Fibroblast of lung (primary cell): ENCODE results near the gene PPIF. TPM values are rescaled to one million over a fixed set of nuclear protein-coding genes. Genes with fewer than 3 reads are reported as not detected.
A peak's percentile ranks its signal among the peaks of the same experiment; 100 is the strongest.

ENCODE experiments used
- DNase-seq, 2 donors: peaks; one replicate each; pipeline versions ENCODE4 v3.0.0 to v3.0.0-alpha.2; 2010; ENCODE audit warnings: low read depth in 2 of 2
- H2AFZ ChIP-seq: 2 replicates; pipeline ENCODE4 v1.5.1; 2012; ENCODE audit warnings: low read length, control low read depth, inconsistent platforms
- H3K27ac ChIP-seq: 2 replicates; pipeline ENCODE4 v1.5.1; 2011; ENCODE audit warnings: low read length, control low read depth; ENCODE audit not compliant: insufficient read depth
- H3K27me3 ChIP-seq: 2 replicates; pipeline ENCODE4 v1.5.1; 2011; ENCODE audit warnings: mild to moderate bottlenecking, low read length; ENCODE audit not compliant: control insufficient read depth, insufficient read depth
- H3K36me3 ChIP-seq: 2 replicates; pipeline ENCODE4 v1.5.1; 2011; ENCODE audit warnings: low read length; ENCODE audit not compliant: control insufficient read depth, insufficient read depth
- H3K4me1 ChIP-seq: 2 replicates; pipeline ENCODE4 v1.5.1; 2011; ENCODE audit warnings: low read length; ENCODE audit not compliant: control insufficient read depth, insufficient read depth; ENCODE audit errors: extremely low read depth
- H3K4me2 ChIP-seq: 2 replicates; pipeline ENCODE4 v1.5.1; 2011; ENCODE audit warnings: low read length, control low read depth; ENCODE audit not compliant: insufficient read depth; ENCODE audit errors: extremely low read depth
- H3K4me3 ChIP-seq, 4 experiments: fragments of 200-600 bp in 1 of 4; sonication (generic) in 1 of 4; replicated peaks in 1 of 4; 2 replicates each; pipeline ENCODE4 v1.5.1; 2011 to 2016; ENCODE audit warnings: low read length in 4 of 4, low read depth in 3 of 4, mild to moderate bottlenecking in 3 of 4, control low read depth in 2 of 4, inconsistent platforms in 1 of 4, mixed read lengths in 1 of 4; ENCODE audit not compliant: insufficient read depth in 1 of 4; ENCODE audit errors: control extremely low read depth in 1 of 4
- H3K79me2 ChIP-seq: 2 replicates; pipeline ENCODE4 v1.5.1; 2012; ENCODE audit warnings: mild to moderate bottlenecking, low read length, inconsistent platforms; ENCODE audit not compliant: control insufficient read depth, insufficient read depth
- H3K9ac ChIP-seq: 2 replicates; pipeline ENCODE4 v1.5.1; 2011; ENCODE audit warnings: mild to moderate bottlenecking, low read length, control low read depth; ENCODE audit not compliant: insufficient read depth
- H3K9me3 ChIP-seq: 2 replicates; pipeline ENCODE4 v1.5.1; 2012; ENCODE audit warnings: low read depth, low read length; ENCODE audit not compliant: control insufficient read depth, insufficient read depth
- H4K20me1 ChIP-seq: 2 replicates; pipeline ENCODE4 v1.5.1; 2011; ENCODE audit warnings: low read length; ENCODE audit not compliant: control insufficient read depth, insufficient read depth; ENCODE audit errors: extremely low read depth
- CTCF ChIP-seq, 2 donors: IDR thresholded peaks in 1 of 2; conservative IDR thresholded peaks in 1 of 2; 1 replicate in 1 of 2; 2 replicates in 1 of 2; pipeline ENCODE4 v1.5.1; 2011 to 2012; ENCODE audit warnings: low read length in 2 of 2, control low read depth in 1 of 2, inconsistent platforms in 1 of 2, low read depth in 1 of 2, mild to moderate bottlenecking in 1 of 2
- EZH2 ChIP-seq: IDR thresholded peaks from 2 replicates; pipeline ENCODE4 v1.5.1; 2012; ENCODE audit warnings: low read length, control low read depth, mild to moderate bottlenecking; ENCODE audit errors: missing control alignments
- polyA plus RNA-seq, 2 donors: library from polyadenylated mRNA; depleted of rRNA in 1 of 2; stranded (reverse) in 1 of 2; unstranded in 1 of 2; fragments of >200 nt; gene quantifications; 2 replicates each; pipeline ENCODE4 v1.2.1, GENCODE V29; 2011 to 2012; ENCODE audit warnings: missing spikeins in 1 of 2
- total RNA-seq: library from RNA; depleted of rRNA; stranded (reverse); fragments of >200 nt; gene quantifications from 2 replicates; pipeline ENCODE4 v1.2.1, GENCODE V29; 2014

PPIF gene
- total and polyA plus RNA-seq, 2 donors (not counting 1 experiment from before 2014, with no cell fraction given), result 18.7 to 63.0 TPM

GRCh38 chr10:79393924-79394610 lies 46.8 kb downstream of the PPIF start:
- H4K20me1 ChIP-seq, result no peaks in the 10 kb centered on the region
- peaks cover 7% of the 10 kb centered on the region for H3K36me3 ChIP-seq
- no peak for TF ChIP-seq EZH2
- DNase-seq, result no peak
- H3K27me3 ChIP-seq, result no peaks in the 10 kb centered on the region
- H3K27ac ChIP-seq, result no peak overlapping the region
- peaks cover 24% of the 10 kb centered on the region for H3K4me1 ChIP-seq
- H3K79me2 ChIP-seq, result peaks cover 3% of the 10 kb centered on the region
- H3K9me3 ChIP-seq, result no peaks in the 10 kb centered on the region
- H3K4me2 ChIP-seq, result no peak overlapping the region
- no peak overlapping the region for H2AFZ ChIP-seq
- no peak overlapping the region for H3K9ac ChIP-seq
- no peak overlapping the region for H3K4me3 ChIP-seq

DNA sequence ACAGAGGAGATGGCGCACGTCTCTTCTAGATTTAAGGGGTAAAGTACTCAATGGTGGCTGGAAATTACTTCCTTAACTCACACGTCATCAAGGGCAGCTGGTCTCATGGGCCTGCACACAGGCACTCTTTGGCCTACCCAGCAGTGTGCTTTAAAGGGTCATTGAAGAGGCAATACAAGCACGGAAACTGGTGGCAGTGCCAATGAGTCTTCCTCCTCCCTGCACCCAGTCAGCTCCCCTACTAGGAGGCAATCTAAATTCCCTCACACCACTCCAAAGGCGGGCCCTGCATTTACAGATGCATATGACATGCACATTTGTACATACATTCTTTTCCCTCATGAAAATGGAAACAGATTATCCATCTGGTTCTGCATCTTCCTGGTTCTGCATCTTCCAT lies 47.4 kb downstream of the PPIF start:
- H3K27ac ChIP-seq, result no peak overlapping the region
- H3K4me2 ChIP-seq, result no peak overlapping the region
- no peak for DNase-seq
- peaks cover 7% of the 10 kb centered on the region for H3K36me3 ChIP-seq
- no peaks in the 10 kb centered on the region for H3K9me3 ChIP-seq
- TF ChIP-seq EZH2 (no peak), CTCF (conservative IDR thresholded peaks at IDR 0.05 in 1 of 2, IDR thresholded peaks at IDR 0.05 in 1 of 2; ENCODE audit: low read depth in 1 of 2, low read length in 2 of 2) (no peak)
- no peak overlapping the region for H2AFZ ChIP-seq
- no peak overlapping the region for H3K9ac ChIP-seq
- peaks cover 26% of the 10 kb centered on the region for H3K4me1 ChIP-seq
- no peaks in the 10 kb centered on the region for H3K27me3 ChIP-seq
- H4K20me1 ChIP-seq, result no peaks in the 10 kb centered on the region
- peaks cover 3% of the 10 kb centered on the region for H3K79me2 ChIP-seq
- no peak overlapping the region for H3K4me3 ChIP-seq

DNA sequence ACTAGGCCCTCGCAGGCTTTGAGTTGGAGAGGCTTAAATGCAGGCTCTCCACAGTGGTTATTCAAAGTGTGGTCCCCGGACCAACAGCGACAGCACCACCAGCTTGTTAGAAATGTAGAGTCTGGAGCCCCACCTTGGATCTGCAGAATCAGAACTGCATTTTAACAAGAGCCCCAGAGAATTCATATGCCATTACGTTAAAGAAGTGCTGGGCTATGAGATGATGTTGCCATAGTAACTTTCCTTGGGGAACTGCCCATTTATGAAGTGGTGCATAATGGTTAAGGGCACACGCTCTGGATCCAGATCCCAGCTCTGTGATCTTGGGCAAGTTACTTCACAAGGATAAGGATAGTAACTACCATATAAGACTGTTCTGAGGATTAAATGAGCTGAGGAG lies 49.3 kb downstream of the PPIF start:
- H3K4me1 ChIP-seq, result peaks cover 37% of the 10 kb centered on the region
- no peak overlapping the region for H3K4me2 ChIP-seq
- no peaks in the 10 kb centered on the region for H3K9me3 ChIP-seq
- H3K27me3 ChIP-seq, result no peaks in the 10 kb centered on the region
- no peak overlapping the region for H3K4me3 ChIP-seq
- TF ChIP-seq EZH2, result no peak
- TF ChIP-seq CTCF (conservative IDR thresholded peaks at IDR 0.05 in 1 of 2, IDR thresholded peaks at IDR 0.05 in 1 of 2; ENCODE audit: low read depth in 1 of 2, low read length in 2 of 2), result no peak
- H3K9ac ChIP-seq, result no peak overlapping the region
- H2AFZ ChIP-seq, result no peak overlapping the region
- H3K27ac ChIP-seq, result no peak overlapping the region
- no peaks in the 10 kb centered on the region for H4K20me1 ChIP-seq
- DNase-seq, result peak in 1 of 2 donors; percentile 56
- H3K79me2 ChIP-seq, result peaks cover 11% of the 10 kb centered on the region
- peaks cover 6% of the 10 kb centered on the region for H3K36me3 ChIP-seq
